Stimulated activated naive CD4-positive, alpha-beta T cell treated with Interleukin-2 at 50 U/mL for 16 hours (primary cell): Measurements from ENCODE around the gene CDK10.
"Not testable (repeated sequence)": the region's sequence is repeated elsewhere in the genome, so short reads cannot be mapped to it uniquely, and the experiment has no call there.

Experiments
- DNase-seq: peaks from one replicate; lab custom pipeline; 2025; lab: John Stamatoyannopoulos, UW

Gene CDK10

DNA sequence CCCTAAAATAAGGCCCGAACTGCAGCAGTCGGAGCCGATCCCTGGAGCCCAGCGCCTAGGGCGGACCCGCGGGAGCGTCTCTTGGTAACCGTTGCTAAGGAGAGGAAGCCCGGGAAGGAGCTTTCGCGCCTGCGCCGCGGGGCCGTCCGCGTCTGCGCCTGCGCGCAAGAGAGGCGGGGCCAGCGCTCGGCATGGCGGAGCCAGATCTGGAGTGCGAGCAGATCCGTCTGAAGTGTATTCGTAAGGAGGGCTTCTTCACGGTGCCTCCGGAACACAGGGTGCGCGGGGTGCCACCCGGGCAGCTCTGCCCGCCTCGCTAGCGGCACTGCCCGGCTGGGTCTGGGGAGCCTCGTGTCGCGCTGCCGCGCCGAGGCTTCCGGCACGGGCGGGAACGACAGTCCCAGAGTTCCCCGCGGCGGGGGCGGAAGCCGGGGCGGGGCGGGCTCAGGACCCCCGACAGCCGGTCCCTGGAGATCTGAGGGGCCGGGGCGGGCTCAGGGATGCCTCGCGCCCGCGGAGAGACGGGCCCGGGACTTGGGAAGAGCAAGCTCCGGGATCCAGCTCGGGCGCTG, at the start of gene CDK10:
Gene CDK10, plus strand, starts transcription at position 170 of the 572 bp plus-strand sequence. Its CDS starts 22 bp downstream, at position 192.
- peak; percentile 77 for DNase-seq

GRCh38 chr16:89637379-89637778, 49.1 kb upstream of the CDK10 start:
- no peak for DNase-seq

DNA sequence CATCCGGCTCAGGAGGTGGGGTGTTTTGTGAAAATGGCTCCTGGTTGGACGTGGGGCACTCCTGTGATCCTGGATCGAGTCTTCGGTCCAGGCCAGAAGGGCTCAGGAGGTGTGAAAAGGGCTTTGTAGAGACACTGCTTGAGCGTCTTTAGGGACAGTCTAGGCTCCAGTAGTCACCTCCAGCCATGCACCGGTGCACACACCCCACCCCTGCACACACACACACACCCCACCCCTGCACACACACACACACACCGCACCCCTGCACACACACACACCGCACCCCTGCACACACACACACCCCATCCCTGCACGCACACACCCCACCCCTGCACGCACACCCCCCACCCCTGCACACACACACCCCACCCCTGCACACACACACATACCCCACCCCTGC, 48.0 kb upstream of the CDK10 start:
- no peak for DNase-seq

DNA sequence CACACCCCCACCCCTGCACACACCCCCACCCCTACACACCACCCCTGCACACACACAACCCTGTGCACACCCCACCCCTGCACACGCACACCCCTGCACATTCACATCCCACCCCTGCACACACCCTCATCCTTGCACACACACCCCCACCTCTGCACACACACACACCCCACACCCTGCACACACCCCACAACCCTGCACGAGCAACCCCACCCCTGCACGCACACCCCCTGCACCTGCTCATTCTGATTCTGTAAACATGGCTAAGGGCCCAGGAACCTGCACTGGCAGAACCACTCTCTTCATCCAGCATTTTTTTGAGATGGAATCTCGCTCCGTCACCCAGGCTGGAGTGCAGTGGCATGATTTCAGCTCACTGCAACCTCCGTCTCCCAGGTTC, 47.1 kb upstream of the CDK10 start:
- no peak for DNase-seq

GRCh38 chr16:89641458-89642119, 44.9 kb upstream of the CDK10 start:
- DNase-seq, result no peak

- DNase-seq, result no peak
These were observed 43.9 kb upstream of the CDK10 start for GRCh38 chr16:89642574-89642973.

GRCh38 chr16:89643769-89644300, 42.7 kb upstream of the CDK10 start:
- no peak for DNase-seq

DNA sequence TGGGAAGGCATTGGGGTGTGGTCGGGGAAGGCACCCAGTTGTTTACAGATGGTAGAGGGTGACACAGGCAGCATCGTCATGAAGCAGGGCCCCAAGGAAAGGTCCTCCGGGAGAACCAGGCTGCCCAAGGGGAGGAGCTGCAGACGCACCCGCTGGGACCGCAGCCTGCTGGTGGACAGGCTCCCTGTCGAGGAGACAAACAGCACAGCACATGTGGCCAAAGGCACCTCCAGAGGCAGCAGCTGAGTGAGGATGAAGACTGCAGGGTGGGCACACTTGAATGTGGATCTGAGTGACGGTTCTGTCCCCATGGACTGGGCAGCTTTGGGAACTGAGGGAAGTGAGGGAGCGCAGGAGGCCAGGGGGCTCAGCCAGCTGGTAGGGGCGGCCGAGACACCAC, 41.4 kb upstream of the CDK10 start:
- no peak for DNase-seq

DNA sequence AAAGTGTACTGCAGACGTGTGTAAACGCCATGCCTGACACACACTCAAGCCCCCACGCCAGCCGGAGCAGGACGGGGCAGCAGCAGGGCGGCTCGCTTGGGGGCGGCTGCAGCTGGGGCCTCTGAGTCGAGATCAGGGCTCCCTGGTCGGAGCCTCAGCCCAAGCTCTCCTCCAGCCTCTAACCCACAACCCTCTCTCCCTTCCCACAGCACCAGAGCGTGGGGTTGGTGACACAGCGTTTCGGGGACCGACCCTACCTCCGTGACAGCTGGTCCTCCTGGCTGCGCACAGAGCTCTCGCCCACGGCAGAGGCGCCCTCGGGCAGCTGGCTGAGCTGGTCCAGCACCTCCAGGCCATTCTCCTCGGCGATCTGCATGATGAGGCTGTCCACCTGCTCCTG, 40.2 kb upstream of the CDK10 start:
- no peak for DNase-seq

DNA sequence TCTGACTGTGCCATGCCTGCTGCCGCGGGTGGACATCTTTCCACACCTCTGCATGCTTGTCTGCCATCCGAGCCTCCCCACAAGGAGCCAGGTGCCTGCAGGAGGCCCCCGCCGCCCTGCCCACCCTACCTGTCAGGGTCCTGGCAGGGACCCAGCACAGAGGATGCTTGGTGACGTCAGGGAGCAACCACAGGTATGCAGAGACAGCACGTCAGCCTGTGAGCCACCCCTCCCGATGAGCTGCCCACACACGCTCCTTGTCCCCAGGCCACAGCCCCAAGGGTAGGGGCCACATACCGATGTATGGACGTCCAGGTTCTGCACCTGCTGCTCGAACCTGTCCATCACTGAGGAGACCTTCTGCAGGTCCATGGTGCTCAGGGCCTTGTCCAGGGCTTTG, 39.6 kb upstream of the CDK10 start:
- no peak for DNase-seq

- DNase-seq, result no peak
These were observed 34.9 kb upstream of the CDK10 start for GRCh38 chr16:89651584-89651983.

DNA sequence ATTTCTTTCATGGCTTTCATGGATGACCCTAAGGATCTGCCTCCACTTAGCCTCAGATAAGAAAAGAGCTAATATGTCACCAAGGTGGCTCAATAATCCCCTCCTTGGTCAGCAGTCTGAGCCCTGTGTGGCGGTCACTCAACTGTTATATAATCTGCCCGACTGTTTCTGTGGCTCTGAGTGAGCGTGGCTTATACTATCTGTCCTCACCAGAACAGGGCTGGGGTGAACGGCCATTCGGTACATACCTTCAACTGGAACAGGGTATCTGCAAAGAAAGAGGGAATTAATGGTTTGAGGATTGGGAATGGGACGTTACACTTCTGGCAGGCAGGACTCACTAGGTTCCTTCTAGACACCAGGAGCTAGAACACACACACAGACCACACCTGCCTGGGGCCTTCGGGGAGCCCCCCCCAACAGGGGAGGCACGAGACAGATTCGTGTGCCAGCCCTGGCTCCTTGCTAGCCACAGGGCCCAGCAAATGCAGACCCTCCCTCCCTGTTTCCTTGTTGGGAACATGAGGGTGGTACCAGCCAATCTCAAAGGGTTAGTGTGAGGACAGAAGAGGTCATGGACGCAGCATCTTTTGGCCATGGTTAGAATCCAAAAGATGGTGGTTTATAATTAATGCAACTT, 32.7 kb upstream of the CDK10 start:
- DNase-seq, result no peak

DNA sequence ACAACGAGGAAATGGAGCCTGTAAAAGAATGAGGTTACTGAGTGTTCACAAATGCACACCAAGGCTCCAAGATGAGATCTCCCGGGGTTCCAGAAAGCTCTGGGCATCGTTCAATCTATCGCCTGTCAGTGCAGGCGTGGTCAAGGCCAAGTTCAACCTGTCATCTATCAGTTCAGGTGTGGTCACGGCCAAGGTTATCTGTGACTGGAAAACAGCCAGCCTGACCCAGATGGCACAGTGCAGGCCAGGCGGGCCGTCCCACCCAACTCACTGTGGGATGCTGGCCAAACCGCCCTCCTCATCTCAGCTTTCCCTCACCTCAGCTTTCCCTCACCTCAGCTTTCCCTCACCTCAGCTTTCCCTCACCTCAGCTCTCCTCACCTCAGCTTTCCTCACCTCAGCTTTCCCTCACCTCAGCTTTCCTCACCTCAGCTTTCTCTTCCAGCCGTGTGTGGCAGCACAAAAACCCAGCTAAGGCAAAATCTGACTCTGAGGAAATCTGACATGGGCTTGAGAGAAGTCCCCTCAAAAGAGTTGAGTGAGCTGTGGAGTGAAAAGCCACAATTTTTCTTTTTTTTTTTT, 31.3 kb upstream of the CDK10 start:
- DNase-seq, result no peak

DNA sequence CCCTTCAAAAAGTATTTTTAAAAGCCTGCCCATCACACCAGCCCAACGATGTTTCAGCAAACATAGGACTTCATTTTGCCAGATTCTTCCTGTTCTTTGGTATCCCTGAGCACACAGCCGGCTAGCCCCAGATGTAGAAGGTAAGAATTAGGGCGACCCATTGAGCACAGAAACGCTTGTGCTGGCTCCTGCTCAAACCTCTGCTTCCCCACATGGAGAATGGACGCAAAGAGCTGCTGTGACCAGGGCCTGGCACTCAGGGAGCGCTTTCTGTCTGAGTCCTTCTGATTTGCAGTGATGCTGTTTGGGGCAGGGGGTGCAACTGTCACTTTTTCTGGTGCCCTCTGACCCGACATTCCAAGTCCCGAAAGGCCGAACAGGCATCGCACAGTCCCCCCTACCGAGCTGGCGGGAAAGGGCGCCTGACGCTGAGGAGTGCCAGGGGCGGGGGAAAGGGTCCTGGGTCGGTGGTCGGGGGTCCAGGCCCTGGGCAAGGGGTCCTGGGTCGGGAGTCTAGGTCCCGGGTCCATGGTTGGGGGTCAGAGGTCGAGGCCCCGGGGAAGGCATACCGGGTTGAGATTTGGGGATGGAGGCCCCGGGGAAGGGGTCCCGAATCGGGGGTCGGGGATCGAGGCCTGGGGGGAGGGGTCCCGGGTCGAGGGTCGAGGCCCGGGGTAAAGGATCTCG, 29.9 kb upstream of the CDK10 start:
- DNase-seq, result no peak

DNA sequence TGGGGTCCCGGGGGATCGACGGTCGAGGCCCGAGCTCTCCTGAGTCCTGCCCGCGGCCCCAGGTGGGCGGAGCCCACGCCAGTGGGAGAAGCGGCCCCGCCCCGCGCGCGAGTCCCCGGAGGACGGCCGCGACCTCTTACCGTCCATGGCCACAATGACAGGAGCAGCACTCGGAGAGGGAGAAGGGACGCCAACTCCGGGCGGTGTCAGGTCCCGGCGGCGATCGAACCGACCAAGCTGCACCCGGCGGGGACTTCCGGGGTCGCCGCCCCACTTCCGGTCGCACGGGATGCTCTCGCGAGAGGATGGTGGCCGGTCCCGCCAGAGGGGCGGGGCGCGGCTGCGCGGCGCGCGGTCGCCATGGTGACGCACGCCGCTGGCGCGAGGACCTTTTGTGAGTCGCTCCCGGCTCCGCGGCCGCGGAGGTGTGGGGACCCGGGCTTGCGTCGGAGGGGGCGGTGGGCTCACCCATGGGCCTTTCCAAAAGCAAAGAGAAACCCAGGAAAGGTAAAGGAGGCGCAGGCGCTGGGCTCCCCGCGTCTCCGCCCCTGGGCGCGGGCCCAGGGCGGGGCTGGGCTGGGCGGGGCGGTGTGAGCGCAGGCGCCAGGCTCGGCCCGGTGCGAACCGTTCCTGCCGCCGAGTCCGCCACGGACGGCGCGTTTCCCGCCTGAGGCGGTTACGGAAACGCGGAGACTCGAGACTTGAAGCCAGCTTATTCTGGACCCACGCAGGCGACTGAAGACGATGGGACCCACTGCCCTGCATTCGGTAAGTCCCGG, 28.9 kb upstream of the CDK10 start, which contains the start of the genes CHMP1A and SPATA33:
Gene CHMP1A, minus strand, starts transcription at position 267 of the 779 bp plus-strand sequence. Its CDS starts 120 bp downstream, at position 147.
Gene SPATA33, plus strand, starts transcription at position 395 of the 779 bp plus-strand sequence. Its CDS starts 76 bp downstream, at position 471.
- DNase-seq, result peak; percentile 87

- no peak for DNase-seq
These were observed 28.1 kb upstream of the CDK10 start for GRCh38 chr16:89658221-89658879.

GRCh38 chr16:89660146-89660545, 26.3 kb upstream of the CDK10 start:
- DNase-seq, result no peak

DNA sequence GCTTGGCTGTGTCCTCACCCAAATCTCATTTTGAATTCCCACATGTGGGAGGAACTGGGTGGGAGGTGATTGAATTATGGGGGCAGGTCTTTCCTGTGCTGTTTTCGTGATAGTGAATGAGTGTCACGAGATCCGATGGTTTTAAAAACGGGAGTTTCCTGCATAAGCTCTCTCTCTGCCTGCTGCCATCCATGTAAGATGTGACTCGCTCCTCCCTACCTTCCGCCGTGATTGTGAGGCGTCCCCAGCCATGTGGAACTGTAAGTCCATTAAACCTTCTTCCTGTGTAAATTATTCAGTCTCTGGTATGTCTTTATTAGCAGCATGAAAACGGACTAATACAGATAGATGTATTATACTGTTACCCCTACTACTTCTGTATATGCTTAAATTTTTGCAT, 25.3 kb upstream of the CDK10 start:
- DNase-seq, result no peak

DNA sequence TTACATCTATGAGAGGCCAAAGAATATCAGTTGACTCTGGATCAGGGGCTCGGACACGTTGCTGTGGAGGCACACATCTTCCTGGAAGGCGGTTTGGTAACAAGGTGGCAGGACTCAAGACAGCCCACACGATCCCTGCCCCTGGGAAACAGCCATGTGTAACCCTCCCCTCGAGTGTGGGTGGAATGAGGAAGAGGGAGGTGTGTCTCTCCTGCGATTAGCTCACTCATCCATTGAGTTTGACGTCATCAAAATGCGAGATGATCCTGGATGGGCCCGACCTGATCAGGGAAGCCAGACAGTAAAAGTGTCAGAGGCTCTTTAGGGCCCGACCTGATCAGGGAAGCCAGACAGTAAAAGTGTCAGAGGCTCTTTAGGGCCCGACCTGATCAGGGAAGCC, 22.3 kb upstream of the CDK10 start:
- DNase-seq, result not testable (repeated sequence)

GRCh38 chr16:89667000-89667399, 19.5 kb upstream of the CDK10 start:
- not testable (repeated sequence) for DNase-seq

DNA sequence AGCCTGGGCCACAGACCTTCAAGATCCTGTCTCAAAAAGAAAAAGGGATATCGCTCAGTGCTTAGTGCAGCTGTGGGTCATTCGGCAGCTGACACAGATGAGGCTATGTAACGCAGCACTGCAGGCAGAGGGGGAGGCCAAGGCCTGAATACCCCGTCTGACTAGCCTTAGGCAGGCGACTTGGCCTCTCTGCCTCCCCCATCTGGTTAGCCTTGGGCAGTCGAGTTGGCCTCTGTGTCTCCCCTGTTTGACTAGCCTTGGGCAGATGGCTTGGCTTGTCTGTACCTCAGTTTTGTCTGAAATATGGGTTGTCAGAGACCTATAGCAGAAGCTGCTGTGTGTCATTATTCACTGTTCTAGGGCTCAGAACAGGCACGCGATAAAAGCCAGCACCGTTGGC, 18.9 kb upstream of the CDK10 start:
- no peak for DNase-seq
